GM18520 (cell line): ENCODE measurements around the gene ZBTB34.
"Not testable (repeated sequence)": the region's sequence is repeated elsewhere in the genome, so short reads cannot be mapped to it uniquely, and the experiment has no call there.

ENCODE experiments used
- ATAC-seq: cut with Tn5 transposase; IDR thresholded peaks from one replicate; pipeline ENCODE4 v1.9.1; 2021; ENCODE audit not compliant: unreplicated experiment

Gene ZBTB34

GRCh38 chr9:126860077-126860756 is at the start of gene ZBTB34:
Gene ZBTB34, plus strand, starts transcription at chr9:126860639. Its CDS starts 18,761 bp downstream, at chr9:126879400.
- ATAC-seq, result peak; percentile 68

- ATAC-seq, result no peak
Measured at GRCh38 chr9:126813072-126813471, 47.4 kb upstream of the ZBTB34 start.

- no peak for ATAC-seq
Measured at GRCh38 chr9:126814091-126814490, 46.3 kb upstream of the ZBTB34 start.

- ATAC-seq, result not testable (repeated sequence)
Measured at GRCh38 chr9:126817615-126818014, 42.8 kb upstream of the ZBTB34 start.

- ATAC-seq, result no peak
Measured at GRCh38 chr9:126818482-126818881, 42.0 kb upstream of the ZBTB34 start.

GRCh38 chr9:126819482-126819881 is 41.0 kb upstream of the ZBTB34 start:
- ATAC-seq, result no peak

GRCh38 chr9:126822278-126822677 is 38.2 kb upstream of the ZBTB34 start:
- ATAC-seq, result no peak

- ATAC-seq, result no peak
Measured at GRCh38 chr9:126822873-126823272, 37.6 kb upstream of the ZBTB34 start.

GRCh38 chr9:126824052-126824451 is 36.4 kb upstream of the ZBTB34 start:
- not testable (repeated sequence) for ATAC-seq

- ATAC-seq, result no peak
Measured at GRCh38 chr9:126827227-126827626, 33.2 kb upstream of the ZBTB34 start.

GRCh38 chr9:126829035-126829434 is 31.4 kb upstream of the ZBTB34 start:
- ATAC-seq, result no peak

- ATAC-seq, result no peak
Measured at GRCh38 chr9:126830827-126831226, 29.6 kb upstream of the ZBTB34 start.

GRCh38 chr9:126832440-126832839 is 28.0 kb upstream of the ZBTB34 start:
- no peak for ATAC-seq

- no peak for ATAC-seq
Measured at GRCh38 chr9:126833020-126833419, 27.4 kb upstream of the ZBTB34 start.

- ATAC-seq, result no peak
Measured at GRCh38 chr9:126833710-126834345, 26.6 kb upstream of the ZBTB34 start.

- ATAC-seq, result no peak
Measured at GRCh38 chr9:126834672-126835071, 25.8 kb upstream of the ZBTB34 start.

GRCh38 chr9:126836216-126836615 is 24.2 kb upstream of the ZBTB34 start:
- ATAC-seq, result no peak

- ATAC-seq, result no peak
Measured at GRCh38 chr9:126838055-126838811, 22.2 kb upstream of the ZBTB34 start.

- peak; percentile 37 for ATAC-seq
Measured at GRCh38 chr9:126838895-126839294, 21.5 kb upstream of the ZBTB34 start.

GRCh38 chr9:126839301-126839700 is 21.1 kb upstream of the ZBTB34 start:
- peak; percentile 3 for ATAC-seq

- ATAC-seq, result no peak
Measured at GRCh38 chr9:126842220-126842842, 18.1 kb upstream of the ZBTB34 start.
